Astrocyte of the cerebellum (primary cell): ENCODE measurements around the gene PNPLA1.

Experiments
- DNase-seq: peaks from one replicate; pipeline ENCODE4 v3.0.0-alpha.2; 2011; ENCODE audit warnings: low read depth
- H3K4me3 ChIP-seq: 2 replicates; pipeline ENCODE4 v1.5.1; 2011; ENCODE audit warnings: mild to moderate bottlenecking, low read depth, low read length, moderate library complexity
- CTCF ChIP-seq: IDR thresholded peaks from 2 replicates; pipeline ENCODE4 v1.5.1; 2012; ENCODE audit warnings: low read length, low read depth, moderate library complexity, mild to moderate bottlenecking; ENCODE audit errors: missing control alignments
- in situ Hi-C: cut with HindIII; loops from 2 replicates; pipeline ENCODE4 v1.10.0; 2017; ENCODE audit warnings: low sequenced_read_pairs

Gene PNPLA1

DNA sequence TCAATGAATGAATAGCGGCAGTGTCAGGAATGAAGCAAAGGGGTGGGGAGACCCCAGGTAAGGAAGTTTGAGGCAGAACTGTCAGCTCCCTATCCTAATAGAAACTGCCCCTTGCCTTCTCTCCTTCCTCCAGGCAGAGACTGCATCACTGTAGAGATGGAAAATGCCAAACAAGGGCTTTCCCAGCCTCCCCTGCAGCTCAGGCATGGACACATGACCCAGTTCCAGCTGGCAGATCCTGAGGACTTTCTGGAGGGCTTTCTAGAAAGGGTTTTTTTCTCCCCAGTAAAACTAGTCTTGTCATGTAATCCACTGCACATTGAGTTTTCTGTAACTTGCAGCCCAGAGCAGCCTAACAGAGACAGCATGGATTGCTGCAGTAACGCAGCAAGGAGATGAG lies 17.9 kb upstream of the PNPLA1 start:
- DNase-seq, result no peak
- H3K4me3 ChIP-seq, result no peak overlapping the region
- no peak for TF ChIP-seq CTCF
- in situ Hi-C loops, result no loop called here

- no peak for TF ChIP-seq CTCF
- H3K4me3 ChIP-seq, result no peak overlapping the region
- in situ Hi-C loops, result no loop called here
- no peak for DNase-seq
These were observed 6.4 kb upstream of the PNPLA1 start for GRCh38 chr6:36263390-36264000.

GRCh38 chr6:36265744-36266143 lies 4.1 kb upstream of the PNPLA1 start:
- in situ Hi-C loops, result no loop called here
- DNase-seq, result no peak
- no peak for TF ChIP-seq CTCF
- no peak overlapping the region for H3K4me3 ChIP-seq

GRCh38 chr6:36266913-36267644 lies 2.8 kb upstream of the PNPLA1 start:
- in situ Hi-C loops, result no loop called here
- no peak for TF ChIP-seq CTCF
- no peak for DNase-seq
- H3K4me3 ChIP-seq, result no peak overlapping the region

- no peak for DNase-seq
- no peak overlapping the region for H3K4me3 ChIP-seq
- TF ChIP-seq CTCF, result no peak
- in situ Hi-C loops, result no loop called here
These were observed 2.0 kb upstream of the PNPLA1 start for GRCh38 chr6:36267731-36268477.

GRCh38 chr6:36268478-36269275 lies 1.2 kb upstream of the PNPLA1 start:
- DNase-seq, result no peak
- no peak overlapping the region for H3K4me3 ChIP-seq
- TF ChIP-seq CTCF, result no peak
- in situ Hi-C loops, result no loop called here
